Skeletal muscle tissue (tissue), 4 donors: Measurements from ENCODE around the gene PALS2. TPM values are rescaled to one million over a fixed set of nuclear protein-coding genes. Genes with fewer than 3 reads are reported as not detected.
A peak's percentile ranks its signal among the peaks of the same experiment; 100 is the strongest.

ENCODE experiments used
- H3K27ac ChIP-seq: one replicate; pipeline ENCODE4 v1.7.0; 2013; ENCODE audit warnings: mild to moderate bottlenecking, low read depth, low read length, inconsistent platforms
- H3K27me3 ChIP-seq, 3 donors: one replicate each; pipeline ENCODE4 v1.7.0; 2013; ENCODE audit warnings: low read length in 3 of 3; ENCODE audit not compliant: control insufficient read depth in 3 of 3, insufficient read depth in 3 of 3
- H3K36me3 ChIP-seq, 3 donors: one replicate each; pipeline ENCODE4 v1.7.0; 2013; ENCODE audit warnings: low read length in 3 of 3; ENCODE audit not compliant: control insufficient read depth in 3 of 3, insufficient read depth in 3 of 3
- H3K4me1 ChIP-seq, 3 donors: one replicate each; pipeline ENCODE4 v1.7.0; 2013; ENCODE audit warnings: low read length in 3 of 3, mild to moderate bottlenecking in 3 of 3; ENCODE audit not compliant: control insufficient read depth in 3 of 3, insufficient read depth in 3 of 3
- H3K4me3 ChIP-seq, 3 donors: one replicate each; pipeline ENCODE4 v1.7.0; 2013; ENCODE audit warnings: low read length in 3 of 3
- H3K9ac ChIP-seq, 3 donors: one replicate each; pipeline ENCODE4 v1.7.0; 2013; ENCODE audit warnings: low read length in 3 of 3, mild to moderate bottlenecking in 3 of 3, moderate library complexity in 2 of 3, low read depth in 1 of 3
- H3K9me3 ChIP-seq, 3 donors: one replicate each; pipeline ENCODE4 v1.7.0; 2013; ENCODE audit warnings: low read length in 3 of 3; ENCODE audit not compliant: control insufficient read depth in 3 of 3
- total RNA-seq: library from RNA; depleted of rRNA; stranded (reverse); fragments of >200 nt; gene quantifications from one replicate; pipeline ENCODE4 v1.2.3, GENCODE V29; 2014
- donor health status: Osteomylitis.

PALS2 gene, protein sequence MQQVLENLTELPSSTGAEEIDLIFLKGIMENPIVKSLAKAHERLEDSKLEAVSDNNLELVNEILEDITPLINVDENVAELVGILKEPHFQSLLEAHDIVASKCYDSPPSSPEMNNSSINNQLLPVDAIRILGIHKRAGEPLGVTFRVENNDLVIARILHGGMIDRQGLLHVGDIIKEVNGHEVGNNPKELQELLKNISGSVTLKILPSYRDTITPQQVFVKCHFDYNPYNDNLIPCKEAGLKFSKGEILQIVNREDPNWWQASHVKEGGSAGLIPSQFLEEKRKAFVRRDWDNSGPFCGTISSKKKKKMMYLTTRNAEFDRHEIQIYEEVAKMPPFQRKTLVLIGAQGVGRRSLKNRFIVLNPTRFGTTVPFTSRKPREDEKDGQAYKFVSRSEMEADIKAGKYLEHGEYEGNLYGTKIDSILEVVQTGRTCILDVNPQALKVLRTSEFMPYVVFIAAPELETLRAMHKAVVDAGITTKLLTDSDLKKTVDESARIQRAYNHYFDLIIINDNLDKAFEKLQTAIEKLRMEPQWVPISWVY
- total RNA-seq: 33.4 TPM

- Histone ChIP-seq H3K4me1 (peaks cover 8 to 17% (median 16%) of the 10 kb centered on the region in 3 donors), H3K9ac (peak within 1 kb of the TSS; percentile 87 to 91 (median 88)), H3K9me3 (no peaks in the 10 kb centered on the region), H3K4me3 (peak within 1 kb of the TSS; percentile 77 to 82 (median 79)), H3K27me3 (no peaks in the 10 kb centered on the region), H3K36me3 (no peaks in the 10 kb centered on the region), H3K27ac (peak within 1 kb of the TSS; percentile 91)
Observed at GRCh38 chr7:24572997-24573553, at the start of gene PALS2. TSS of gene PALS2 (plus strand) at chr7:24573452. CDS start at chr7:24623668, 50,216 bp downstream.

GRCh38 chr7:24531255-24531654 is 42.0 kb upstream of the PALS2 start:
- no peaks in the 10 kb centered on the region for H3K9me3 ChIP-seq
- H3K4me3 ChIP-seq: no peak overlapping the region
- no peaks in the 10 kb centered on the region for H3K36me3 ChIP-seq
- H3K9ac ChIP-seq: no peak overlapping the region
- no peaks in the 10 kb centered on the region for H3K4me1 ChIP-seq
- no peaks in the 10 kb centered on the region for H3K27me3 ChIP-seq
- no peak overlapping the region for H3K27ac ChIP-seq

- H3K36me3 ChIP-seq: no peaks in the 10 kb centered on the region
Observed at GRCh38 chr7:24536682-24537081, 36.6 kb upstream of the PALS2 start.

GRCh38 chr7:24540956-24541355 is 32.3 kb upstream of the PALS2 start:
- Histone ChIP-seq H3K9ac (no peak overlapping the region), H3K4me3 (no peak overlapping the region), H3K9me3 (no peaks in the 10 kb centered on the region), H3K27me3 (no peaks in the 10 kb centered on the region), H3K4me1 (no peaks in the 10 kb centered on the region), H3K27ac (no peak overlapping the region), H3K36me3 (no peaks in the 10 kb centered on the region)

More at GRCh38 chr7:24536682-24537081, 36.6 kb upstream of the PALS2 start:
- Histone ChIP-seq H3K9ac (no peak overlapping the region), H3K27me3 (no peaks in the 10 kb centered on the region), H3K4me3 (no peak overlapping the region), H3K9me3 (no peaks in the 10 kb centered on the region), H3K27ac (no peak overlapping the region), H3K4me1 (no peaks in the 10 kb centered on the region)

- no peaks in the 10 kb centered on the region for H3K27me3 ChIP-seq
- no peaks in the 10 kb centered on the region for H3K9me3 ChIP-seq
- H3K9ac ChIP-seq: no peak overlapping the region
- H3K4me3 ChIP-seq: no peak overlapping the region
- no peaks in the 10 kb centered on the region for H3K36me3 ChIP-seq
- no peaks in the 10 kb centered on the region for H3K4me1 ChIP-seq
- H3K27ac ChIP-seq: no peak overlapping the region
Observed at GRCh38 chr7:24545215-24545614, 28.0 kb upstream of the PALS2 start.

DNA sequence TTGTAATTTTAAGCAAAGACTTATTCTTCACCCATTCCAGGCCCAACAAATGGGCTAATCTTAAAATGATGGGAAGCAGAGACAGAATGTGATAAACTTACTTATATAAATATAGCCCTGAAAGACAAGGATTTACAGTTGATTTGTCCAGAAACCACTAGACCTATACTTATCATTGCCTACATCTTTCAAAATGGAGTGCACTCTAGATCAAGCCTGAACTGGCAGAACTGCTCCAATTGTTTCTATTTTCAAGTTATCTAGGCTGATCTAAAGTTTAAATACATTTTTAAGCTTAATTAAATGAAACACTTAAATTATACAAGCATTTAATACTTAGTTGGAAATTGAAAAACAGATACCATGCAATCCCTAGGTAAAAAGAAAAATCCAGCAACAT is 24.9 kb upstream of the PALS2 start:
- Histone ChIP-seq H3K4me3 (no peak overlapping the region), H3K9ac (no peak overlapping the region), H3K27ac (no peak overlapping the region), H3K4me1 (no peaks in the 10 kb centered on the region), H3K9me3 (no peaks in the 10 kb centered on the region), H3K27me3 (no peaks in the 10 kb centered on the region), H3K36me3 (no peaks in the 10 kb centered on the region)

DNA sequence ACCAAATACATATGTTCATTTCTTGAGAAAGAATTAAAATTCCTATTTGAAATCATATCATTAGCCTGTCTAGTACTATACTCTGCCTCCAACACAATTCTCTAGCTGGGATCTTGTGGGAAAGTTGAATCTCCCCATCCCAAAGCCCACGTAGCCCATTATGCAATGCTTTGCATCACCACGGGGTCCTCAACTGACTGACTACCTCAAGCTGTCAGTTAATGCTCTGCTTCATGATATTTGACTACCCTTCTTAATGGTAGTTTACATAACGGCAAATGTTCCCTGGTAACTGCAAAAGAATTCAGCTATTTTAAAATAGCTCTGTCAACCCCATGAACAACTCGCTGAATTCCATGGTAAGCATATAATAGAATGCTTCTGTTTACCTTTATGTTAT is 23.3 kb upstream of the PALS2 start:
- H3K27ac ChIP-seq: no peak overlapping the region
- no peaks in the 10 kb centered on the region for H3K36me3 ChIP-seq

DNA sequence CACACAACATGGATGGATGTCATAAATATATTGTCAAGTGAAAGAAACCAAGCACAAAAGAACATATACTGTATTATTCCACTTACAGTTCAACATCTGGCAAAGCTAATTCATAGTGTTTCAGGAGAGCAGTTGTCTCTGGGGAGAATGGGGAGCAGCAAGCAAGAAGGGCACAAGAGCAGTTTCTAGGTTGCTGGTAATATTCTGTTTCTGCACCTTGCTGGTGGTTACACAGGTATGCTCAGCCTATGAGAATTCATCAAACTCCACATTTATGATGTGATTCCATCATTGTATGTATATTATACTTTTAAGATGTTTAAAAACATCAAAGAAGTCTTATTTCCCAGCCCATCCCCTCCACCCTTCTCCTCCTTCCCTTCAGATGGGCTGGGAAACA is 18.1 kb upstream of the PALS2 start:
- H3K9ac ChIP-seq: no peak overlapping the region
- no peak overlapping the region for H3K4me3 ChIP-seq
- no peak overlapping the region for H3K27ac ChIP-seq

More for the DNA sequence above, 23.3 kb upstream of the PALS2 start:
- Histone ChIP-seq H3K9ac (no peak overlapping the region), H3K4me3 (no peak overlapping the region), H3K4me1 (no peaks in the 10 kb centered on the region), H3K9me3 (no peaks in the 10 kb centered on the region), H3K27me3 (no peaks in the 10 kb centered on the region)

GRCh38 chr7:24555719-24556118 is 17.5 kb upstream of the PALS2 start:
- no peak overlapping the region for H3K9ac ChIP-seq
- H3K9me3 ChIP-seq: no peaks in the 10 kb centered on the region
- H3K27me3 ChIP-seq: no peaks in the 10 kb centered on the region
- H3K27ac ChIP-seq: no peak overlapping the region
- no peaks in the 10 kb centered on the region for H3K36me3 ChIP-seq
- no peak overlapping the region for H3K4me3 ChIP-seq
- no peaks in the 10 kb centered on the region for H3K4me1 ChIP-seq

More for the DNA sequence above, 18.1 kb upstream of the PALS2 start:
- no peaks in the 10 kb centered on the region for H3K9me3 ChIP-seq
- H3K36me3 ChIP-seq: no peaks in the 10 kb centered on the region
- no peaks in the 10 kb centered on the region for H3K27me3 ChIP-seq
- H3K4me1 ChIP-seq: no peaks in the 10 kb centered on the region

DNA sequence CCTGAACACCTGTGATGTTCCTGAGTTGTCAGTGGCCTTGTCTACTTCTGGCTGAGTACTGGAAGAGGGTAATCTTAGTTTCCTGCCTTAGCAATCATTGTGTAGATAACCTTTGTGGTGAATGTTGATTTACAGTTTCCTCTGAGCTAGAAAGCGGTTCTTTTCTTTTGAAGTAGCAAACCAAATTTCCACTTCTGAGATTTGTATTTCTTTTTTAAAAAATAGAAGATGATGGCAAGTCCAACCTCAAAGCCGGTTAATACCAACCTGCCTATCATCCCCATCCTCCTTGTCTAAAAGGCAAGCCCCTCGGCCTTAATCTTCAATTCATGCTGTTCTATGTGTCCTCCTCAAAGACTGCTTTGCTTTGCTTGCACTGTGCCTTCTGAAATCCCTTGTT is 12.5 kb upstream of the PALS2 start:
- H3K36me3 ChIP-seq: no peaks in the 10 kb centered on the region
- no peaks in the 10 kb centered on the region for H3K27me3 ChIP-seq
- no peak overlapping the region for H3K9ac ChIP-seq
- H3K4me3 ChIP-seq: no peak overlapping the region
- H3K9me3 ChIP-seq: no peaks in the 10 kb centered on the region
- H3K4me1 ChIP-seq: no peaks in the 10 kb centered on the region
- no peak overlapping the region for H3K27ac ChIP-seq
